ENCODE results near the gene PLCH2. TPM values are rescaled to one million over a fixed set of nuclear protein-coding genes. Genes with fewer than 3 reads are reported as not detected.

PLCH2 gene
- total RNA-seq, 1 experiment from 2014 or later: not detected

DNA sequence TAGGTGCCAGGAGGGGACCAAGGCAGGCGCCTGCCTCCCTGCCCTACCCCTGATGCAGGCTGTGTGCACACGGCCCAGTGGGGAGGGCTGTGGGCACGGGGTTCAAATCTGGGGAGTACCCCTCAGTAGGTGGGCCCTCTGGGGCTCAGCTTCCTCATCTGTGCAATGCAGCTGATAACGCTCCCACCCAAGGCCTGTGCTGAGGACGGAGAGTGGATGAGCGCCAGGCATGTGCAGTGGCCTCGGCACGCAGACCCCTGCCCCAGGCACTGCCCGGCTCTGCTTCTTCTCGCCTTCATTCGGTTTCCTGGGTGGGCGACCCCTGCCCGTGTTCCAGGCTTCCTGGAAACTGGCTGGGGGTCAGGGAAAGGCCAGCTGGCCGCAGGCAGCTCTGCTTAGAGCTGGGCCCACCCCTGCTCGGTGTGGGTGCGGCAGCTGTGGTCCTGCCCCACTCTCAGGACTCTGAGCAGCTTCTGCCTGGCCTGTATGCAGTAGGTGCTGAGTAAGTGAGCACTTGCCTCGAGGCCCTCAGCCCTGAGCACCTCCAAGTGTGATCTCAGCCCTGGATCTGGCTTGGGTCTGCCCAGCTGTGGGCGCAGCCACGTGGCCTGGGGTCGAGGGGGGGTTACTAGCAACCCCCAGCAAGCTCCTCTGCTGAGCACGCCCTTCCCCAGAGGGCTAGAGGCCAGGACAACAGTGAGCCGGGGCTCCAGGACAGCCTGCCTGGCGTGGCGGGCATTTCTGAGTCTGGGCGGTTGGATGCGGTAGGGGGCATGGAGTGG, 68.2 kb downstream of the PLCH2 start:
- intact Hi-C loops (cut with micrococcal nuclease; ENCODE audit: unreplicated experiment): no loop called here
- ChIA-PET POLR2A (ENCODE audit: low non-redundant PET) (no interaction called here), CTCF (no interaction called here)
- H3K27ac ChIP-seq (ENCODE audit: low read depth, low read length, poor library complexity, severe bottlenecking): no peak overlapping the region
- H3K9me3 ChIP-seq (ENCODE audit: low read depth, low read length, poor library complexity, severe bottlenecking): no peaks in the 10 kb centered on the region
- TF ChIP-seq, protein P1, sequence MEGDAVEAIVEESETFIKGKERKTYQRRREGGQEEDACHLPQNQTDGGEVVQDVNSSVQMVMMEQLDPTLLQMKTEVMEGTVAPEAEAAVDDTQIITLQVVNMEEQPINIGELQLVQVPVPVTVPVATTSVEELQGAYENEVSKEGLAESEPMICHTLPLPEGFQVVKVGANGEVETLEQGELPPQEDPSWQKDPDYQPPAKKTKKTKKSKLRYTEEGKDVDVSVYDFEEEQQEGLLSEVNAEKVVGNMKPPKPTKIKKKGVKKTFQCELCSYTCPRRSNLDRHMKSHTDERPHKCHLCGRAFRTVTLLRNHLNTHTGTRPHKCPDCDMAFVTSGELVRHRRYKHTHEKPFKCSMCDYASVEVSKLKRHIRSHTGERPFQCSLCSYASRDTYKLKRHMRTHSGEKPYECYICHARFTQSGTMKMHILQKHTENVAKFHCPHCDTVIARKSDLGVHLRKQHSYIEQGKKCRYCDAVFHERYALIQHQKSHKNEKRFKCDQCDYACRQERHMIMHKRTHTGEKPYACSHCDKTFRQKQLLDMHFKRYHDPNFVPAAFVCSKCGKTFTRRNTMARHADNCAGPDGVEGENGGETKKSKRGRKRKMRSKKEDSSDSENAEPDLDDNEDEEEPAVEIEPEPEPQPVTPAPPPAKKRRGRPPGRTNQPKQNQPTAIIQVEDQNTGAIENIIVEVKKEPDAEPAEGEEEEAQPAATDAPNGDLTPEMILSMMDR (conservative IDR thresholded peaks at IDR 0.05; ENCODE audit: low read depth, low read length): no peak
- BruUV-seq (replicated peaks): no TSS peak
- H3K36me3 ChIP-seq (ENCODE audit: insufficient read depth, low read length, poor library complexity, severe bottlenecking): no peaks in the 10 kb centered on the region
- DNase-seq (ENCODE audit: low spot score): no peak
- H3K27me3 ChIP-seq (replicated peaks; ENCODE audit: insufficient read depth, low read depth, low read length, poor library complexity): no peaks in the 10 kb centered on the region
- peaks cover 37% of the 10 kb centered on the region for H3K4me1 ChIP-seq (ENCODE audit: insufficient read depth, low read length, poor library complexity, severe bottlenecking)
- no peak overlapping the region for H3K4me3 ChIP-seq (ENCODE audit: low read depth, low read length, poor library complexity, severe bottlenecking)

DNA sequence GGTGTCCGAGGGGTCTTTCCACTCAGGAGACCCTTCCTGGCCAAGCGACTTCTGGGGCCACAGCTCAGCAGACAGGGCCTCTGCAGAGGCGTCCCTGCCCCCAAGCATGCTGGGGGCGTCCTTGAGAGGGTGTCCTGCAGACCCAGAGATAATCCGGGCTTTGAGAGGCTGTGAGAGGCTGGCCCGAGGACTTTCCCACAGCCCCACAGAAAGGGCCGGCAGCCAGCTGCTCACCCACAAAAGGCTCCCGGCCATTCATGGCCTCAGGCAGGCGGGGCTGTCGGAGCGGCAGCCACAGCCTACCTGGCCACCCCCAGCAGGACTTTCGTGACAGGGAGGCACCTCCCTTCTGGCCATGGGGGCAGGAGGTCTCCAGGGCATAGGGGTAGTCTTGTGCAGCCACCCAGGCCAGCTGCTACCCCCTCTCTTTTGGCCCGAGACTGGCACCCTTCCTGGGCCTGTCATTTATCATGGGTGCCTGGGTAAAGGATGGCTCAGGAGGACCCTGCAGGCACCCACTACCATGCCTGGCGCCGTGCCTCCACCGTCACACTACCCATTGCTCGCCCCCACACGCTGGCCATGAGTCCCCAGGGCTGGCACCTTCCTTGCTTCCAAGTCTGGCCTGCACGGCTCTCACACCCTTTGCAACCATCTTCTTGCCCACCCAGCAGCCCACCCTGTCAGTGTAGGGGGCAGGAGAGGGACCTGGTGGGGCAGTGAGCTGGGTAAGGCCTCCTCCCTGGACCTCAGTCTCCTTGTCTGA, 69.0 kb downstream of the PLCH2 start:
- intact Hi-C loops (cut with micrococcal nuclease; ENCODE audit: unreplicated experiment): loop anchor here (5.0 kb wide), 1 partner anchor 348 kb away; no protein-coding TSS in a partner anchor
- no peak for DNase-seq (ENCODE audit: low spot score)
- Histone ChIP-seq H3K4me1 (ENCODE audit: insufficient read depth, low read length, poor library complexity, severe bottlenecking) (peaks cover 37% of the 10 kb centered on the region), H3K36me3 (ENCODE audit: insufficient read depth, low read length, poor library complexity, severe bottlenecking) (no peaks in the 10 kb centered on the region), H3K27ac (ENCODE audit: low read depth, low read length, poor library complexity, severe bottlenecking) (peak overlapping the region; percentile 65), H3K9me3 (ENCODE audit: low read depth, low read length, poor library complexity, severe bottlenecking) (no peaks in the 10 kb centered on the region), H3K4me3 (ENCODE audit: low read depth, low read length, poor library complexity, severe bottlenecking) (no peak overlapping the region), H3K27me3 (replicated peaks; ENCODE audit: insufficient read depth, low read depth, low read length, poor library complexity) (no peaks in the 10 kb centered on the region)
- no peak for TF ChIP-seq EZH2 (IDR thresholded peaks at IDR 0.05; ENCODE audit: borderline replicate concordance, low read depth, low read length, poor library complexity, severe bottlenecking)
- TF ChIP-seq, protein P1 (conservative IDR thresholded peaks at IDR 0.05; ENCODE audit: low read depth, low read length): no peak
- ChIA-PET POLR2A (ENCODE audit: low non-redundant PET) (no interaction called here), CTCF (no interaction called here)
- no TSS peak for BruUV-seq (replicated peaks)

DNA sequence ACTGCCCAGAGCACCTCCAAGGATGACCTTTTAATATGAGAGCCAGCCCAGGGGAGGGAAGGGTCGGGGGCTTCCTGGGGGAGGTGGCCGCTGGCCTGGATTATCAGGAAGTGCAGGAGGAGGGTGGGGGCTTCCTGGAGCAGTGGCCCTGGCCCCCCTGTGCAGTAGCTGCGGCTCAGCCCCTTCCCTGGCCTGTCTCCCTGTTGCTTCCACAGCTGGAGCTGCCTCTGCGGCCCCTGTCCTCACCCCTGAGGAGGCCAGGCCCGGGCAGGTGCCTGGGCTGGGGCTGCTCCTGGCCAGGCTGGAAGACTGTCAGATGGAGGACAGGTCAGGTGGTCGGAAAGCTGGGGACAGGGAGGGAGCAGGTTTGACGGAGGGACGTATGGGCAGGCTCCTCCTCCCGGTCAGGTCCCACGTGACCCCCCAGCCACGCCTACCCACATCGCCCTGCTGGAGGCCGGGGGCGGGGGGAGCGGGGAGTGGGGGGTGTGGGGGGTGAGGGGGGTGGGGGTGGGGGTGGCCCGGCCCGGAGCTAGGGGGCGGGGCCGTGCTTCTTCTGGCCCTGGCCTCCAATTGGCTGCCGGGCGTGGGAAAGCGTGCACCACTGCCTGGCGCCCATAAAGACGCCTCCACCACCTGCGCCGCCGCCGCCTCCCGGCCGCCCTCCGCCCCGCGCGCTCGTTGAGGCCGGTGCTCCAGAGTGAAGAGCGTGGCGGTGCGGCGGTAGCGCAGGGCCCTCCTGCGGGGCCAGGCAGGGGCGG, 69.8 kb downstream of the PLCH2 start:
- peak overlapping the region; percentile 49 for H3K4me3 ChIP-seq (ENCODE audit: low read depth, low read length, poor library complexity, severe bottlenecking)
- H3K36me3 ChIP-seq (ENCODE audit: insufficient read depth, low read length, poor library complexity, severe bottlenecking): no peaks in the 10 kb centered on the region
- H3K27ac ChIP-seq (ENCODE audit: low read depth, low read length, poor library complexity, severe bottlenecking): peak overlapping the region; percentile 76
- no TSS peak for BruUV-seq (replicated peaks)
- POLR2A ChIA-PET (ENCODE audit: low non-redundant PET): interaction anchor here (0.5 to 0.6 kb wide), 2 partner anchors 19 to 357 kb away, joined by 3 to 6 read pairs; partner anchors contain the start of gene PANK4
- peaks cover 29% of the 10 kb centered on the region for H3K4me1 ChIP-seq (ENCODE audit: insufficient read depth, low read length, poor library complexity, severe bottlenecking)
- CTCF ChIA-PET: interaction anchor here (0.5 to 1.0 kb wide), 4 partner anchors 15 to 126 kb away, joined by 3 to 5 read pairs (median 4); partner anchors contain the start of gene PANK4
- H3K27me3 ChIP-seq (replicated peaks; ENCODE audit: insufficient read depth, low read depth, low read length, poor library complexity): no peaks in the 10 kb centered on the region
- no peaks in the 10 kb centered on the region for H3K9me3 ChIP-seq (ENCODE audit: low read depth, low read length, poor library complexity, severe bottlenecking)
- no peak for TF ChIP-seq EZH2 (IDR thresholded peaks at IDR 0.05; ENCODE audit: borderline replicate concordance, low read depth, low read length, poor library complexity, severe bottlenecking)
- TF ChIP-seq, protein P1 (conservative IDR thresholded peaks at IDR 0.05; ENCODE audit: low read depth, low read length): no peak
- peak; percentile 91 for DNase-seq (ENCODE audit: low spot score)
- intact Hi-C loops (cut with micrococcal nuclease; ENCODE audit: unreplicated experiment): loop anchor here (5.0 kb wide), 1 partner anchor 349 kb away; no protein-coding TSS in a partner anchor

Data from A673 (cell line).